CD4-positive, alpha-beta T cell treated with Interleukin-21 for 1 hour (primary cell): ENCODE measurements around the gene EHHADH.

ENCODE experiments used
- DNase-seq: peaks from one replicate; pipeline ENCODE4 v3.0.0-alpha.2; 2020

EHHADH gene

DNA sequence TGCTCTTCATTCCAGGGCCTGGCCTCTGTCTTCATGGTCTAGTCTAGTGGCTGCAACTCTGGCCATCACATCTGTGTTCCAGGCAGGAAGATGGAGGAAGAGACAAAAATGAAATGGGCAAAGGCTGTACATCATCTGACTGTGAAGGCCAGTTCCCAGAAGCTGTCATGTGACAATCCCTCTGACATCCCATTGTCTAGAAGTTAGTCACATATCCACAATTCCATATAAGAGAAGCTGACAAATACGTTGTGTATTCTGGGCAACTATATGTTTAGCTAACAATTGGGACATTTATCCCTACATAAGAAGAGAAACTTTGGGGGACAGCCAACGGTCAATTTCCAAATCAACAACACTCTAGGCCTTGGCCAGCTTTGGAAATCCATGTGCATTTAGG is 66.5 kb downstream of the EHHADH start:
- DNase-seq = no peak

DNA sequence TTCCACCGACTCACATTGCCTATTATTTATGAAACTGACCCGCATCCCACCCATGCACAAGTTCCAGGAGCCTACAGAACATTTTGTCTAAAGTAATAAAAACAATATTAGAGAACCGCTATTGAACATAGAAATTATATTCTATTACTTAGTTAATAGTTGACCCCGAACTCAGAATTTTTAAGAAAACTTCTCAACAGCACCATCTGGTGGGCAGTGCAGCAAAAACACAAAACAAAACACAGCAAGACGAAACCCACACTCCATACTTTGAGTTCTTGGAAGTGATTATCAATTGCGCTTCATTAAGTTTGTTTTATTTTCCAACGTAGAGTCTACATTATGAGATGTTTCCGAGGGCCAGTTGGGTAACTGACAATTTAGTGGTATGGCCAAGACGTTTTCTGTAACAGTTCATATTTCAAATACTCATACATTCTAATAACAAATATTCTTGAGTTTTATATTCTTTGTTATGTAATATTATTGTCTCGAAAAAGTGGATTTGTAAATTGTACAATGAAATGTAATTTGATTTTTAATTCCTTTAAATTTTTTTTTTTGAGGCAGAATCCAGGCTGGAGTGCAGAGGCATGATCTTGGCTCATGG is 77.0 kb downstream of the EHHADH start:
- DNase-seq = peak; percentile 17

DNA sequence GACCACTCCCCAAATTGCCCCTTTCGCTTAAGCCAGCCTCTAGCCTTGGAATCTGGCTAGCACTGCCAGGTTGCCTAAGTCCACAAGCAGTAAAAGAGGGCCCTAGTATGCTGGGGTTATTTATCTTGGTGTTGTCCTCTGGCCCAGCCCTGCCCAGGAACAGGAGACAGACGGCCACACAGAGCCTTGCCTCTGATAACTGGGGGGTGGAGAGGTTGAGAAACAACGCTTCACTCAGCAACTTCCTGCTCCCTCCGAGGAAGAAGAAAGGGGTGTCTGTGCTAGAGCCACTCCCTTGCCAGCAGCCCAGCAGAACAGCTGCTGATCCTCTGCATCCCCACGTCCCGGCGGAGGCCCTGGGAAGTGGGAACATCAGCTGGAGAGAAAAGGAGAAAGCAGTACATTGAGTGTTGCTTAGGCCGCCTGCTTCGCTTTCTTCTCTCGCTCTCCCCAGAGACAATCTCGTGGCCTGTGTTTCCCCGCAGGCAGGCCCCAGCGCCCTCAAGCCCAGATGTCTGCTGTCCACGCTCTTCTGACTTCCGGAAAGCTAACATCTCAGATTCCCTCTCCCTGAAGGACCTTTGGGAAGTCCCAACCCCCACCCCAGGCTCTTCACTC is 78.4 kb downstream of the EHHADH start:
- no peak for DNase-seq

DNA sequence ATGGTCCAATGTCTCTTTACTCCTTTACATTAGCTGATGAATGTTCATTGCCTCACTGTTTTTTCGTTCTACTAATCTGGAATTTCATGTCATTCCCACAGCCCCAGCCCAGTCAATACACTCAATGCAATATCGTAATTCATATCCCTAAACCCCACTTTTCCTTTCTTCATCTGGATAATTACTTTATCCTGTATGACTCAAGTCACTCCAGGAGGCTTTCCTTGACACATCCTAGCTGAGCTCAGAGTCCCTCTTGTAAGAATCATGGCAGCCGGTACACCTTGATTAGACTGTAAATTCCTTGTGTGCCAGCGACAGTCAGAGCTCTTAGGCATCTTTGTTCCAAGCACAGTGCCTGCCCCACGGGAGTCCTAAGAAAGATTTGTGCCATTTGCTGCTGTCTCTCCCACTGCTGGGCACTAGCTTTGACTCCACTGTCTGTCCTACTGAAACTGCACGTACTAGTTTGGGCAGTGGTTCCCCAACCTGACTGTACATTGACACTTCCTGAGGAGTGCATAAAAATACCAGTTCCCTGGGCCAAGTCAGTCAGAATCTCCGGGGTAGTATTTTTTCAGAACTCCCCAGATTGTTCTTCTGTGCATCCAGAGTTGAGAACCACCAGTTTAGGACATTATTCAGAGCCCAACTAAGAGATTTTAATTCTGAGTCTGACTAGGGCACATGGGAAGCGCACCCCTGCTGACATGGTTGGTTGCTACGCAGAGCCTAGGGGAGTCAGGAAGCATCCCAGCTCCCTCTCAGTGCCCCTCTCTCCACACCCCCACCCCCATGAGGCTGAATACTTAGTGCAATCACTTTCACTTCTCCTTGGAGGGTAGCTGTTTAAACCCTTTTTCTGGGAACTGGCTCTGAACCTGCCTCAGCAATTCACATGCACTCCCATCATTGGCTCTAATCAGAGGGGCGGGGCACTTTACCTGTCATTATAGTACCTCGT is 81.5 kb downstream of the EHHADH start:
- DNase-seq = no peak

DNA sequence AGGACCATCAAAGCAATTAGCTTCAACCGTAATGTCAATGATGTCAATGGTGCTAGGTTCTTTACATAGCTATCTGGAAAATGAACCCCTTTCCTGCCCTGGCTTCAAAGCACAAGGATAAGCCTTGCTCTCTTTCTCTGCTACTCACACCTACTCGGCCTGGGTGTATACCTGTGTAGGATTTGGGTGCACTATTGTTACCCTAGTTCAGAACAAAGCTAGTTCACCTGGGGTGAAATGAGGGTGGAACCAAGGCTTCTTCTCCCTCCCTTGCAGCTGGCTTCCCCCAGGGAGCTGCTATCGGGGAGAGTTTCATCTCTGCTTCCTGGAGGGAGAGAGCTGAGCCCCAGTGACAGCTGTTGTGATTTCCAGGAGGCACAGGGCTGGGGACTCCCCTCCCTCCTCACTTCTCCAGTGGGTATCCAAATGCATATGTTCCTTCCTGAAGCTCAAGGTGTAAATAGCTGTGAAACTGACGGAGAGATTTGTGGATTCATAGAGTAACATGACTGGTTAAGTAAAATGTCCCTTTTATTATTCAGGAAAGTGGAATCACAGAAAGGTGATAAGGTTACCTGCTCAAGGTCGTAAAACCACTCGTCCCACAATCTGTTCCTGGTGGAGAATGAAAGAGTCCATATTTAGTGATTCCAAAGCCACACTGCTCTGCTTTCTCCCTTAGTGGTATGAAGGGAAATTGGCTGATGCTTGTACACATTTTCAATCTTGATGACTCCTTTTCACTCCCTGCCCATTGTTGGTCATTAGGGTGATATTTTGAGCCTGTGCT is 89.2 kb downstream of the EHHADH start:
- DNase-seq = no peak

DNA sequence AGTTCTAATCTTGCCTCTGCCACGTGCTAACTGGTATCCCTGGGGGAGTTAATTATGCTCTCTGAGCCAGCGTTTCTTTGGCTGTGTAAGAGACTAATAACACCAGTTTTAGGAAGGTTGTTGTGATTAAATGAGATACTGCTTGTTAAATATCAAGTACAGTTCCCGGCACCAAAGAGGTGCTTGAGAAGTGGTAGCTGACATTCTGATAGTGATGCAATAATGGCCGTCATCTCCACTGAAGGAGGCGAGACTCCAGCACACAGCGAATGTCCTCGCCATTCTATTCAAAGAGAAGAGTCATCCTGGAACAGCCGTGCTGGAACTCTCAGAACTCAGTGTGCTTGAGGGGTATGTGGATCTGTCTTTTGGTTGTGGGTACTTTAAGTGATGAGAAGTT is 91.2 kb downstream of the EHHADH start:
- no peak for DNase-seq

DNA sequence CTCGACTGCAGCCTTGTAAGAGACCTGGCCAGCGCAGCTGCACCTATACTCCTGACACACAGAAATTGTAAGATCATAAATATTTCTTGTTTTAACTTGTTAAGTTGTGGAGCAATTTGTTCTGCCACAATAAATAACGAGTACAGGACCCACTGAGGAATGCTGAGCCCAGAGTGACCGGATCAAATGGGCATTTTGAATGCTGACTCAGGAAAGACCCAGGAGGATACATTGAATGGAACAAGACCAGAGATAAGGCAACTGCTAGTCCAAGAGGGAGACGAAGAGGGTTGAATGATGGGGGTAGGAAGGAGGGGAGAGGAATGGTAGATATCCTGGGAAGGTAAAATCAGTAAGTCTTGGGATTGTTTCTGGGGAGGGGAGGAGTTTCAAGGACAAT is 92.1 kb downstream of the EHHADH start:
- no peak for DNase-seq

DNA sequence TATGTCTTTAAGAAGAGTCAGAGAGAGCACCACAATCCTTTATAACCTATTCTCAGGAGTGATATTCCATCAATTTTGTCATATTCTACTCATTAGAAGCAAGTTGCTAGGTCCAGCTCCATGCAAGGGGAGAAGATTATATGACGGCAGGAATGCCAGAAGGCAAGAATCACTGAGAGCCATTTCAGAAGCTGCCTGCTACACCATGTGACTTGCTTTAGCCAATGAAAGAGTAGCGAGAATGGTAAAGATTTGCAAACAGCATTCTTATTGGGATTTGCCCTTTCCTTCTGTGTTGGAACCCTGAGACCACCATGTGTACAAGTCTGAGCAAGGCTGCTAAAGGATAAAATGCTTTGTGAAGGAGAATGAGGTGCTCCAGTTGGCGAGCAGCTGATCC is 96.5 kb downstream of the EHHADH start:
- no peak for DNase-seq

DNA sequence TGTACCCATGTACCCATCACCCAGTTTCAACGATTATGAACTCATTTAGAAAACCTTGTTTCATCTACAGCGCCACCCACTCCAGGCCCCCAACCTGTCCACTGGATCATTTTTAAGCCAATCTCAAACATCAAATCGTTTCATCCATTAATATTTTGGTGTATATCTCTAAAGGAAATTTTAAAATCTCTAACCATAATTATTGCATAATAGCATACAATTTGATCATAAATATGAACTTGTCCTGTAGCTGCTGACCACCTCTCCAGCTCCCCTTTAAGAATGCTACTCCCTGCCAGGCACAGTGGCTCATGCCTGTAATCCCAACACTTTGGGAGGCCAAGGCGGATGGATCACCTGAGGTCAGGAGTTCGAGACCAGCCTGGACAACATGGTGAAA is 98.2 kb downstream of the EHHADH start:
- no peak for DNase-seq

DNA sequence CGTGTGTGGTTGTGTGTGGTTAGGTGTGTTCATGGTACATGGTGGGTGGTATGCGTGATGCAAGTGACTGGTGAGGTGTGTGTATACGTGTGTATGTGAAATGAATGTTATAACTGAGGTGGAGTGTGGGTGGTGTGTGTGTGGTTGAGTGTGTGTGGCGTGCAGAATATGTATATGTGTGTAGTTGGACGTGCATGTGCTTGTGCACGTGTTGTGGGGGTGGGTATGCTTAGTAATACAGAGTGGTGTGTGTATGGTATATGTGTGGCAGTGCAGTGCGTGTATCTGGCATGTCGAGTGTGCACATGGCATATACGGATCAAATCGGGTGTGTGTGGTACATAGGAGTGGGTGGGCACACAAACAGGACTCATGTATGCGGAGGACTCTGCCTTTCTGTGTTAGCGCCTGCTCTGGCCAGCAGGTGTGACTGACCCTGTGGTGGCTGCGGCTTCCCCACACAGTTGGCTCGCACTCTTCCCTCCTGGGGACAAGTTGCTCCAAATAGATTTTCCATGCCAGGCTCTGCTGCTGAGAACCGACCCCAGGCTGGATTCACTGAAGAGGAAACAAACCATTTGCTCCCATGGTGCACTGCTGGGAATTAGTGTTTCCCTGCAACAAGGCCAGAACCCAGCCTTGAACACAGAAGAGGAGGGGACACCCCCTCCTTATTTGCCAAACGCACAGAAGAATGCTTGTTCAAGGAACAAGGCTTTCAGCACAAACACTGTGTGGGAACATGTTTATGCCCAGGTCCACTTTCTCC is 99.8 kb downstream of the EHHADH start:
- no peak for DNase-seq

DNA sequence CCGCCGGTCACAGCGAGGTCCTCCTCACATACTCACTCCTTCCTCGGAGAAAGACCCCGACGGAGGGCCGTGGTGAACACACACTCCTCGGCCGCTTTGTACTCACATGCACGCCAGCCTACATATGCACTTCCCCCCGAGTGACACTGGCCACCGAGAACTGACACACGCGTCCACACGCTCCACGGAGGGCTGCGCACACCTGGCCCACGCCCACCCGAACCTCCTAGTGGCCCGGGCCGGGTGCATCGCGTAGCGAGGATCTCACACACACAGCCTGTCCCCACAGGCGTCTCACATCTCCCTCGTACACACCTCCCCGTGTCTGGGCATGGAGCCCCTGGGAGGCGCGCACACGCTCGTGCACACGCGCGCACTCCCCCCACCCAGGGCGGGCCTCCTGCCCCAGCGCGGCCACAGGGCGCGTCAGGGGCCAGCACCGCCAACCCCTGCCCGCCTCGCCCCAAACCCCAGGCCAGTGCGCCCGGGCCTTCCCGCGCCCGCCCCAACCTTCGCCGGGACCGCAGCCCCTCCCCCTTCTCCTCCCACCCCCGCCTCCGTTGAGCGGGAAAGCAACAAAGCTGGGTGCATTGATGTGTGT is 100.6 kb downstream of the EHHADH start:
- no peak for DNase-seq

DNA sequence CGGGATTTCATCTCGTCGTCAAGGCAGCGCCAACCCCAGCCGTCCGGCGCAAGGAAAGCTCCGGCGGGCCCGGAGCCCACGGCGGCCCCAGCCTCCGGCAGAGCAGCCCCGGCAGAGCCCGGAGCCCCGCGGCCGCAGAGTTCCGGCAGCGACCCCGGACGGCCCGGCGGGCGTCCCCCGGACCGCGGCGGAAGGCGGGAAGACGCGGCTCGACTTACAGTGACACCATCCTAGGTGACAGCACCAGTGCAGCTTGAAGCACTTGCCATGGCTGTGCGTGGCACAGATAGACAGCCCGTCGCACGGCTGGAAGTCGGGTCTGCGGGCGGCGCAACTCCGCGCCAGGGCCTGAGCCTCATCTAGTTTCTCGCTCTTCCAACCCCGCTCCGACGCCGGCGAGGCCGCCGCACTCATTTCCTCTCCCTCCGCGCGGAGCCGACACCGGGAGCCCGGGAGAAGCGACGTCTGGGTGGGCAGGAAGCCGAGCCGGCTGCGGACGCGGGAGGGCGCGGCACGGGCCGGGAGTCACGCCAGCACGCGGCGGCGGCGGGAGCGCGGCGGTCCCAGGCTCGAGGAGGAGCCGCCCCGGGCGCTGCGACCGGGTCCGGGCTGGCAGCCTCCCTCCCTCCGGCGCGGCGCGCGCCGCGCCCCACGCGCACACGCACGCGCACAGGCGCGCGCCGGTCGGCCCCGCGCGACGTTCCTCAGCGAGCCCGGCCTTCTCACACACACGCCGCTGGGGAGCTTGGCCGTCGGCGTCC is 101.3 kb downstream of the EHHADH start, which contains the start of gene C3orf70:
C3orf70 (minus strand) TSS at position 651 of the 761 bp plus-strand sequence; CDS start at position 414, 237 bp downstream.
- peak; percentile 4 for DNase-seq

DNA sequence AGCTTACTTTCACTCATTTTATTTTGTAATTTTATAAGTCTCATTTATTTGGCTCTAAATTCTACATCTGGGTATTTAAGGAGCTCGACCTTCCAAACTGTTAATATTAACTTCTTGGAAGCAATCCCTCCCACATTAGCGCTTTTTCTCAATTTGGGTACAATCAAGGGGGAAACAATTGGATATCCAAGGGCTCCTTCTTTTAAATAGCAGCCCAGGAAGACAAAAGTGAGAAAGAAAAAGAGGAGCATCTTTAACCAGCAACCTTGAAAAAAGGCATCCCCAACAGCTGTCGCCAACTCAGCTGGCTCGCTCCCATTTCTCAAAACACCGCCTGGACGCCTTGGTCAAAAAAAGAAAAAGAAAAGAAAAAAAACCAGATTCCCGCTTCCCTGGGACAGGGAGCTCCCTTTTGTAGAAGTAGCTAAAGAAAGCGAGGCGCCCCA is 101.9 kb downstream of the EHHADH start:
- no peak for DNase-seq

DNA sequence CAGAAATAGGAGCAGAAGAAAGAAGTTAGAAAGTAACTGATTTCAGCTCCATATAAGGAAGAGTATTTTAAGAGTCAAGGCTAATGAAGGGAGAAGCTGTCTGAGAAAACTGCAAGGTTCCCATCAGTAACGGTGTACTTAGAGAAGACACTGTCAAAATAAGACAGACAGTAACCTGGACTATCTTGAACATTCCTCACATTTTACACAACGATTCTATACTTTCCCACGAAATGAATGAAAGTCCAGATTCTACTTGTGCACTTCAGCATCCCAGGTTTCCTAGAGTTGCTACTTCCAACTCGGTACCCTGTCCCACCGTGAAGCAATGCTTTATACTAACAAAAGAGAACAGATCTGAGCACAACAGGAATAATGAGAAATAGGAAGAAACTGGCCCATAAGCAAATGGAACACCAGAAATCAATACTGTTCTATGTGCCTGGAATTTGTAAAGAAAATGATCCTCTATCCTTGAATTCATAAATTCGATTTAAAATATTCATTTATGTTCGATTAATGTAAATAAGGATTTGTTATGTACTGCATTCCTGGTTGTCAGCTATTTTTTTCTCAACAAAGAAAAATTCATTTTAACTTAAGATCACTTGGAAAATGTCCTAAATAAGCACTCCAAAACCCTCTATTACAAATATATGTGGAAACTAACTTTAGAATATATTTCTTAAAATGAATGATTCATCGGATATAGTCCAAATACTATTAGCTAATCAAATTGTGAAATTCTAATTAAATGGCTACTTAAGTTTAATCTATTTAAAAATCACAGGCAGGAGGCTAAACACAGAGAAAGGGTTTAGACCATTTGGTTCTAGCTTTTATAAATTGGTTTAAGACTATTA is 102.5 kb downstream of the EHHADH start:
- no peak for DNase-seq

DNA sequence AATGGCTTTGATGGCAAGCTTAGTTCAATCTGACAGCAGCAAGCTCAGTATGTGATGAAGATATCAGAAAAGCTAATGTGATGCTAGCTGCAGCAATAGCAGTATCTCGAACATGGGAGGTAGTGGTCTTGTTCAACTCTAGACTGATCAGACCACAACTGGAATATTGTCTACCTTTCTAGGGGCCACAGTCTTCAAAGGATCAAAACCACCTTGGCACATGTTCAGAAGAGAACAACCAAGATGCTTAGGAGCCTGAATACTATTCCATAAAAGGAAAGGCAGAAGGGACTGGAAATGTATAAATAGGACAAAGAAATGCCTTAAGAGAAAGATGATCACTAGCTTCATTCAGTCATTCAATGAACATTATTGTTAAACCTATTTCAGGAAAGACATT is 103.3 kb downstream of the EHHADH start:
- no peak for DNase-seq

DNA sequence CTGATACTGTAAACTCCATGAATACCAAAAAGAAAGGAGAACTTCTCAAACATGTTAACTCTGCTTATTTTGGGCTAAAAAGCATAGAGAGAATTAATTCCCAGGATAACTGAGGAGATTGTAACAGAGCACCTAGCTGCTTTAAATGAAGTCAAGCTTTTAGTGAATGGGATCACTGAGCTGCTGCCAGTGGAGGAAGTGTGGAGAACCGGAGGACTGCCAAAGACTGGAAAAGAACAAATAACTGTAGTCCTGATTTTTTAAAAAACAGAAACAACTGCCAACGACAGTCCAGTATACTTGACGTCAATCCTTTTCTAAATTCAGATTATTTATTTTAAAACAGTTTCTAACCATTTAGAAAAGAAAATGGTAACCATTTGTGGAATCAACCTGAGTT is 104.3 kb downstream of the EHHADH start:
- no peak for DNase-seq

DNA sequence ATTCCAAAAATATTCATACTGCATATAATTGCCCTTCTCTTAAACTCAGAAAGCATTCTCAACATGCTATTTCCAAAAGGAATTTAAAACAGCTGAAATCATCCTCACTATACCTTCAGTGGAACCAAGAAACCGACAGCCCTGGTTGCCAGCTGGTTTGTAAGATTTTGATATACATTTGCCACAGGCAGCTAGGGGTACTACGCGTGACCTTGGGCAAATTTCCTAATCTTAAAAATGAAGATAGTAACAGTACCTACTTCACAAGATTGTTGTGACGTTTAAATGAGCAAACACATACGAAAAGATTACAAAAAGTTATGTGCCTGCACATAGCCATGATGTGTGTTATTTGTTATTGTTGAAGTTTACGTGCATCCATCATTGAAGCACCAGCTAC is 108.3 kb downstream of the EHHADH start:
- no peak for DNase-seq

DNA sequence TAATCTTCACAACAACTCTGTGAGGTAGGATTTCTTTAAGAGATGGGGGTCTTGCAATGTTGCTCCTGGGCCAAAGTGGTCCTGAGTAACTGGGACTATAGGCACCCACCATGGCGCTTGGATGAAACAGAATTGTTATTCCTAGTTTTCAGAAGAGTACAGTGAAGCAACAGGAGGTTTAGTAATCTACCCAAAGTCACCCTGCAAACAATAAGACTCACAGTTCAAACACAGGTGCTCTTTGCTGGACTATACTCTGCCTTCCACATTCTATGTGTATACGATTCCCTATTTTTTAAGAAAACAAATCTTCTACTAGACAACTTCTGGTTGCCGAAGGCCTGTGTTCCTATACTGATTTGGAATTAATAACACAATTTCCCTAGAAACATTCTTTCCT is 109.1 kb downstream of the EHHADH start:
- DNase-seq = no peak
